CD4-positive, alpha-beta T cell treated with Interleukin-2 at 100 ng/mL for 4 hours (primary cell): Measurements from ENCODE around the gene USH1C.

Experiments
- DNase-seq: peaks from one replicate; pipeline ENCODE4 v3.0.0-alpha.2; 2020; ENCODE audit warnings: low spot score

The USH1C gene

GRCh38 chr11:17471501-17471900 lies 72.7 kb downstream of the USH1C start:
- DNase-seq = no peak

GRCh38 chr11:17469998-17470397 lies 74.2 kb downstream of the USH1C start:
- no peak for DNase-seq

DNA sequence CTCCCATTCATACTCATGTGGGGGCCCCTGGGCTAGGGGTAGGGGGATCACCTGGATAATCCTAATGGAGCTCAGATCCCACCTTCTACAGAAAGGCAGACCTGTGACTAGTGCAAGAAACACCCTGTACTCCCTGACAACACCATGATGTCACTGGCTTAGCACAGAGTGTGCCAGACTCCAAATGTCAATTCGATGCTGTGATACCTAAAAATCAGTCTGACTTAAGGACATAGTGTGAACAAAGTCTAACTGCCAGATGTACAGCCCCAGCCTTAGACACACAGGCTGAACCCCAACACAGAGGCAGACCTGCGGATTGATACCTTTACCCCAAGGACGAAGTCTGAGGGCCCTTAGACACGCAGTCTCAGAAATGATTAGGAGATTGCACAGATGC lies 76.1 kb downstream of the USH1C start:
- DNase-seq = no peak

DNA sequence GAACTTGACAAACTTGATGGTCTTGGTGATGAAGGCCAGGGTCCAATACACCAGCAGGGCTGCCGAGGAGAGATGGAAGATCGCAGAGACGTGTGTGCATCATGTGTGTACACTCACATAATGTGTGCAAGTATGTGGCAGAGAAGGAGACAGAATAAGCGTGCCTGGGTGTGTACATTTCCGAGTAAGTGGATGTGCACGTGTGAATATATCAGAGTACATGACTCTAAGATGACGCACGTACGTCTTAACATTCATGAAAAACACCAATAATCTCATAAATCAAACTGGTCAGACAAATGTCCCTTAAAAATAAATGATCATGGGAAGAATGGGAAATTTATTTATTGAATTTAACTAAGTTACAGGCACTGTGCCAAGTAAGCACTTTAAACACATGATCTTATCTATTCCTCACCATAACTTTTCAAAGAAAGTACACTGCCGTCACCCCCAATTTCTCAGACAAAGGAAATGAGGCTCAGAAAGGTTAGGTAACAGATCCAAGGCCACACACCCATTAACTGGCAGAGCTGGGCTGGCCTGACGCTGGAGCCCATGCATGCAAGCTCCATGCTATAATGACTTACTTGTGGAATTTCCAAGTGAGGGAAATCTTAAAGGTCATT lies 80.6 kb downstream of the USH1C start:
- no peak for DNase-seq

- no peak for DNase-seq
These were observed 81.3 kb downstream of the USH1C start for GRCh38 chr11:17462940-17463339.

DNA sequence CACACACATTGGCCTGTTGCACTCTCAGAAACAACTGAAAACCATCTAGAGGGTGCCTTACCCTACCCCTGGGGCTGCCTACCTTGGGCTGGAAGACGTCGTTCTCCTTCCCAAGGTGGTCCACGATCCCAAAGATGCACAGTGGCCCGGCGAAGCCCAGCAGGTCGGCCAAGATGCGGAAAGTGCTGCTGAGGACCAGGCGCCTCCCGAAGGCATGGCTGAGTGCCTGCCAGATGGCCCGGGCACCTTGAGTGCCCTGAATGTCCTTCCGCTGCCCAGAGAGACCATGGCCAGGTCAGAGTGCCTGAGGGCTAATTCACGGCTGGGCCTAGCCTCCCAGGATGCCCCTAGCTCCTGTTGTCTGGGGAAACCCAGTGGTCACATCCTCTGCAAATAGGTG lies 83.8 kb downstream of the USH1C start:
- no peak for DNase-seq

- DNase-seq = no peak
These were observed 84.8 kb downstream of the USH1C start for GRCh38 chr11:17459236-17459896.

- DNase-seq = no peak
These were observed 85.9 kb downstream of the USH1C start for GRCh38 chr11:17458268-17458667.

DNA sequence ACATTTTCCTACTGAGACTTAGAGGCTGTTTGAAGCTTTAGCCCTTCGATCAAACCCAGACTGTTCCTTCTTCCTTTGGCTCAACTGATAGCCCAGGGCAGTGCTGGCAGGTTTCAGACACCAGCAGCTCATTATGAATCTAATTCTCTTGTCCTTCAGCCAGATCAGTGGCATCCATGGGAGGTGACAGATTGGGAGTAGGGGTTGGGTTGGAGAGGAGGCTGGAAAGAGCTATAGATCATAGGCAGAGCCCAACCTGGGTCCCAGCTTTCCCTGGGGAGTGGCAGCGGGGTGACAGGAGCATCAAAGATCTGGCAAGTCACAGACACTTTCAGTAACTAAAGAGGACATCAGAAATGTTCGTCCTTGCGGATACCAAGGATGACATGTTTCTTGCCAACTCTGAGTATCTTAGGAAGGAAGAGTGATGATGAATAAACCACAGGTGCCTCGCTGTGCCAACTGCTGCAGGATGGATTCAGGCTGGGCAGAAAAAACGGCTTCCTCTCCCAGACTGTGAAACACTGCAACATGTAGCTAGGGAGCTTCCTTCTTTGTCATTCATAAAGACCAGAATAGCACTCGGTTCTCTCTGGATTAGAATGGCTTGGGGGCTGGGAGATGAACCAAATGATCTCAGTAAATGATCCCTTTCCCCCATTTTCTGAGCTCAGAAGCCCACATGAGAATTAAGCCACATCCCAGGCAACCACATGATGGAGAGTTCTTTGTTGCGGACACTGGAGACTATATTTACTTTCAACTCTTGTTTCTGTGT lies 86.6 kb downstream of the USH1C start:
- DNase-seq = no peak

DNA sequence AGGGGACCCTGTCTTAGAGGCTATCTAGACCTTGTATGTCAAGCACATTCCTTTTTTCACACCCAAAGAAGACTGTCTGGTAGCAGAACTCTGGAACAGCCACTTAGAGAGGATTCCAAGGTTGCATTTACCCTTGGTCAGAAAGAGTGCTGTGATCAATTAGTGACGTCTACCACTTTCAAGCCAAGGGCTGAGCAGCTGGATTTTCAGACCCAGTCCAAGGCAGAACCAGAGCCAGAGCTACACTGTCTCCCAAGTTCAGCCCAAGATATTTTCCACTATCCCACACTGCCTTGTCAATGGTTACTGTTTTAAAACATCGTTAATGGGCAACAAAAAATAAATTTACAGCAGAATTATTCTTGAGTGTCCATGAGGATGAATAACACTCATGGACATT lies 91.5 kb downstream of the USH1C start:
- no peak for DNase-seq

- DNase-seq = no peak
These were observed 95.1 kb downstream of the USH1C start for GRCh38 chr11:17449158-17449557.

DNA sequence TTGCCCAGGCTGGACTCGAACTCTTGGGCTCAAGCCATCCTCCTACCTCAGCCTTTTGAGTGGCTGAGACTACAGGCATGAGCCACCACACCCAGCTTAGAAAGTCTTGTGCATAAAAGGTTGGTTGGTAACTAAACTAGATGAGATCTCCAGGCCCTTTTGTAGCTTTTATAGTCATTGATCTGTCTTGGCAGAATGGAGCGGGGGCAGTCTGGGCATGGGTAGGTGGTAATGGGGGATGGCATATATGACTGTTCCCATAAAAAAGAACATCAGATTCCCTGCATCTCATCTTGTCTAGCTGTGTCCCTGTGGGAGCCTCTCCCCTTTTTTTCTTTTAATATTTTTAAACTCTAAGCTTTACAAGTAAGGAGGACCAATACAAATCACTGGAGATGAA lies 97.7 kb downstream of the USH1C start:
- DNase-seq = no peak

DNA sequence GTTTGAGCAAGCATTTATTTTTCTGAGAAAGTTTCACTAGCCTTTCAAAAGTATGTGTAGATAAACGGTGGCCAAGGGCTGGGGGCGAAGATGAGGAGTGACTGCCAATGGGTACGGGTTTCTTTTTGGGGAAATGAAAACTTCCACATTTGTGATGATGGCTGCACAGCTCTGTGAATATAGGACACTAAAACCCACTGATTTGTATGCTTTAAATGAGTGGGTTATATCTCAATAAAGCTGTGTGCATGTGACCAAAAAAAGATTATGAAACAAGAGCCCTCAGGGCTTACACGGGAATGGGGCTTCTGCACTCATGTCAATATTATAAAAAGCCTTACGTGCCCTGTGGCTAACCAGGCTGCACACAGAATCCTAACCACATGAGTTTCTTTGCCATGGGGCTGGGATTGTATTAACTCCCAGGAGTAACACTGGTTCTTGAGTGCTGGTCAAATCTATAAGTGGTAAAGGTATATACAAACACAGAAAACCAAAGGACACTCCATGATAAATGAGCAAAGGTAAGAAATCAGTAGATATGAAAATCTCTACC lies 98.9 kb downstream of the USH1C start:
- no peak for DNase-seq

GRCh38 chr11:17443926-17444690 lies 100.1 kb downstream of the USH1C start:
- DNase-seq = no peak
